Measurements from ENCODE around the gene REXO1.

DNA sequence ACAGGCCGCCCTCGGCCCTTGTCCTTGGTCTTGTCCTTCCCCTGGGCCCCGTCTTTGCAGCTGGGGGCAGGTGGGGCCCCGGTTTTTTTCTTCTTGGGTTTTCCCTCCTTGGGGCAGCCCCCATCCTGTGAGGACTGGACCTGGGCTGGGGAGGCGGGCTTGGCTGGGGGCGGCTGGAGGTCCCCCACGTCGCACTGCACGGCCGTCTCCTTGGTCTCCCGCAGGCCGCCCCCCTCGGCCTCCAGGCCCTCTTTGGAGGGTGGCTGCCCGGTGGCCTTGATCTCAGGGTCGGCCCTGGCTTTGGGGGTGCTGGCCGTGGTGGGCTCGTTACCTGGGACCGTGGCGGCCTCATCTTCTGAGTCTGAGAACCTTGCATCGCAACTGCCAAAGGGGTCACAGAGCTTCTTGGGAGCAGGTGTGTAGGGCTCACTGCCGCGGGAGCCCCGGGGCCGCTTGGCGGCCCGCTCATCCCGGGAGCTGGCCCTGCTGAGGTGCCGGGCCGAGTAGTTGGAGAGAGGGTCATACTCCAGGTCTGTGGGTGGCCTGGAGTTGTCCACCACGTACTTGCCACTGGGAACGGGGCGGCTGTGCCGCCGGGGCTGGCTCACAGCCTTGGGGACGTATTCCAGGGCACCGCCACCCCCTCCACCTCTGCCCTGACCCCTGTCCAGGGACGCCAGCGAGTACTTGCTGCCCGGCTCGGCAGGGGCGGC, 20.6 kb downstream of the REXO1 start:
- TF ChIP-seq, protein P1, sequence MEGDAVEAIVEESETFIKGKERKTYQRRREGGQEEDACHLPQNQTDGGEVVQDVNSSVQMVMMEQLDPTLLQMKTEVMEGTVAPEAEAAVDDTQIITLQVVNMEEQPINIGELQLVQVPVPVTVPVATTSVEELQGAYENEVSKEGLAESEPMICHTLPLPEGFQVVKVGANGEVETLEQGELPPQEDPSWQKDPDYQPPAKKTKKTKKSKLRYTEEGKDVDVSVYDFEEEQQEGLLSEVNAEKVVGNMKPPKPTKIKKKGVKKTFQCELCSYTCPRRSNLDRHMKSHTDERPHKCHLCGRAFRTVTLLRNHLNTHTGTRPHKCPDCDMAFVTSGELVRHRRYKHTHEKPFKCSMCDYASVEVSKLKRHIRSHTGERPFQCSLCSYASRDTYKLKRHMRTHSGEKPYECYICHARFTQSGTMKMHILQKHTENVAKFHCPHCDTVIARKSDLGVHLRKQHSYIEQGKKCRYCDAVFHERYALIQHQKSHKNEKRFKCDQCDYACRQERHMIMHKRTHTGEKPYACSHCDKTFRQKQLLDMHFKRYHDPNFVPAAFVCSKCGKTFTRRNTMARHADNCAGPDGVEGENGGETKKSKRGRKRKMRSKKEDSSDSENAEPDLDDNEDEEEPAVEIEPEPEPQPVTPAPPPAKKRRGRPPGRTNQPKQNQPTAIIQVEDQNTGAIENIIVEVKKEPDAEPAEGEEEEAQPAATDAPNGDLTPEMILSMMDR (IDR thresholded peaks at IDR 0.05): no peak
- TF ChIP-seq POLR2A (IDR thresholded peaks at IDR 0.05) (no peak), POLR2AphosphoS5 (IDR thresholded peaks at IDR 0.05) (no peak)

Data from transverse colon (tissue), 4 donors.